ENCODE measurements around the gene ZFAND2A. TPM values are rescaled to one million over a fixed set of nuclear protein-coding genes. Genes with fewer than 3 reads are reported as not detected.

The ZFAND2A gene
- polyA plus RNA-seq, 1 experiment = 43.6 TPM

DNA sequence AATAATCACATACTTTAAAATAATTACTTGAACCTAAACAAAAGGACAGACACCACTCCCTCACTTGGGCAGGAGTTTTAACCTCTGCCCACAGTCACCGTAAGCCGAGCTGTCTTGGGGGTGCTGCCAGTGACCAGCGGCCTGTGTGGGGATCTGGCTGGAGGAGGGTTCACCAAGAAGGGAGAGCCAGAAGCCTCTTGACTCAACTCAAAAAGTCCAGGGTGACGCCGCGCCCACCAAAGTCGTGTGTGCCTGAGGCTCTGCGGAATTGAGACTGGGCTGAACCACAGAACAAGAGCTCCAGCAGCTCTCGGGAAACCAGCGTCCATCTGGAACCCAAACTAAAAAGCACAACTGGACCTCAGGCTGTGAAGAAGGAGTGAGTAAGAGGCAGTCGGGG lies 35.8 kb downstream of the ZFAND2A start:
- ChIA-PET POLR2A (no interaction called here), CTCF (interaction anchor here (0.8 to 2.6 kb wide), 9 partner anchors 8 to 131 kb away, joined by 3 to 9 read pairs (median 5); a partner anchor contains a TSS)
- DNase-seq (ENCODE audit: low read depth) = no peak
- TF ChIP-seq, protein P1, sequence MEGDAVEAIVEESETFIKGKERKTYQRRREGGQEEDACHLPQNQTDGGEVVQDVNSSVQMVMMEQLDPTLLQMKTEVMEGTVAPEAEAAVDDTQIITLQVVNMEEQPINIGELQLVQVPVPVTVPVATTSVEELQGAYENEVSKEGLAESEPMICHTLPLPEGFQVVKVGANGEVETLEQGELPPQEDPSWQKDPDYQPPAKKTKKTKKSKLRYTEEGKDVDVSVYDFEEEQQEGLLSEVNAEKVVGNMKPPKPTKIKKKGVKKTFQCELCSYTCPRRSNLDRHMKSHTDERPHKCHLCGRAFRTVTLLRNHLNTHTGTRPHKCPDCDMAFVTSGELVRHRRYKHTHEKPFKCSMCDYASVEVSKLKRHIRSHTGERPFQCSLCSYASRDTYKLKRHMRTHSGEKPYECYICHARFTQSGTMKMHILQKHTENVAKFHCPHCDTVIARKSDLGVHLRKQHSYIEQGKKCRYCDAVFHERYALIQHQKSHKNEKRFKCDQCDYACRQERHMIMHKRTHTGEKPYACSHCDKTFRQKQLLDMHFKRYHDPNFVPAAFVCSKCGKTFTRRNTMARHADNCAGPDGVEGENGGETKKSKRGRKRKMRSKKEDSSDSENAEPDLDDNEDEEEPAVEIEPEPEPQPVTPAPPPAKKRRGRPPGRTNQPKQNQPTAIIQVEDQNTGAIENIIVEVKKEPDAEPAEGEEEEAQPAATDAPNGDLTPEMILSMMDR (IDR thresholded peaks at IDR 0.05; ENCODE audit: insufficient read depth, low read depth, low read length) = no peak
- Histone ChIP-seq H3K36me3 (ENCODE audit: control insufficient read depth, insufficient read depth, low read length) (no peaks in the 10 kb centered on the region; the same call in 1 of the 2 replicates), H3K27me3 (ENCODE audit: control insufficient read depth, insufficient read depth, low read length) (no peaks in the 10 kb centered on the region), H3K4me3 (ENCODE audit: low read depth, low read length) (no peak overlapping the region)

DNA sequence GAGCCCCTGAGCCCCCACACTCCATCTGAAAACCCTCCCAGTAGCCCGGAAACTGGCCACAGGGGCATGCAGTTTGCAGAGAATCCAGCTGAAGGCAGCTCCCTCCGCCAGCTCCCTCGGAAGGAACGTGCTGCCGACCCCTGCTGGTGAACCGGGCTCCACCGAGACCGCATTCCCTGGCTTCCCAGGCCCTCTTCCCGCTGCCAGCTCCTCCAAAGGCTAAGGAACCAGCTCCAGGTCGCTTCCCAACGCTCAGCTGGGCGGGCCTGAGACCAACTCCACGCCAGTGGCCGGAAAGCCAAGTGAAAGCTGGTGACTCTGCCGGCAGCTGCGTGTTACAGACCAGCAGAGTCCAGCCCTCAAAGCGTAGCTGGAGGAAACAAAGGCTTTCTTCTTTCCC lies 36.3 kb downstream of the ZFAND2A start:
- TF ChIP-seq, protein P1 (IDR thresholded peaks at IDR 0.05; ENCODE audit: insufficient read depth, low read depth, low read length) = peak; percentile 65
- no peak overlapping the region for H3K4me3 ChIP-seq (ENCODE audit: low read depth, low read length)
- CTCF ChIA-PET = interaction anchor here (0.7 to 2.6 kb wide), 11 partner anchors 9 to 131 kb away, joined by 3 to 9 read pairs (median 4); a partner anchor contains a TSS

DNA sequence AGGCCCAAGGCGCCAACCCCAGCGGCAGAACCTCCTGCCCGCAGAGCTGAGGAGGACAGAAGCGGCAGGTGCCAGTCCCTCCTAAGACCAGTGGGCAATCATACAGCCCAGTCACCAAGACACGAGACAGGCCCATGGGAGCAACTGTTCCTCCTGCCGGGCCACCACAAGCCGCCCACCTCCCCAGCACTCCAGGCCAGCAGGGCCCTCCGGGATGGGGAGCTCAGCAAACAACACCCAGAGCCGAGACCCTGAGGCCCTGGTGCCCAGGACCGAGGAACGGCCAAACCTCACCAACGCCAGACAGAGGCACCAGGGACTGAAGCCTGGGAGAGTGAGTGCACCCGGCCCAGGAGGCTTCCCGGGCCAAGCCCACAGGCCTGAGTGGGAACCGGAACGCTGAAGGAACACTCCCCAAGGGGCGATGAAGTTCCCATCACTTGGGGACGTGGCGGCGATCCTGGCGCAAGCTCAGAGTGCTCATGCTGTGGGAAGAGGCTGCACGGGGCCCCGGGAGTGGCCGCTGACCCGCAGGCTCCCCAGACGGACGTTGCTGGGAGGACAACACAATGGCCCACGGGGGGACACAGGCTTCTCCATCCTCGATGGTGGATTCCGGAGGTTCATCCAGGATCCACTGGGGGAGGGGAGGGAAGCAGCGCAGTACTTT lies 37.0 kb downstream of the ZFAND2A start:
- no peaks in the 10 kb centered on the region for H3K27me3 ChIP-seq (ENCODE audit: control insufficient read depth, insufficient read depth, low read length)
- ChIA-PET POLR2A (no interaction called here), CTCF (interaction anchor here (0.7 to 2.6 kb wide), 9 partner anchors 8 to 130 kb away, joined by 3 to 9 read pairs (median 4); no protein-coding TSS in a partner anchor)
- TF ChIP-seq, protein P1 (IDR thresholded peaks at IDR 0.05; ENCODE audit: insufficient read depth, low read depth, low read length) = no peak
- H3K36me3 ChIP-seq (ENCODE audit: control insufficient read depth, insufficient read depth, low read length) = no peaks in the 10 kb centered on the region; the same call in 1 of the 2 replicates
- H3K4me3 ChIP-seq (ENCODE audit: low read depth, low read length) = no peak overlapping the region
- DNase-seq (ENCODE audit: low read depth) = no peak

More for the DNA sequence above, 36.3 kb downstream of the ZFAND2A start:
- DNase-seq (ENCODE audit: low read depth) = no peak
- no peaks in the 10 kb centered on the region for H3K27me3 ChIP-seq (ENCODE audit: control insufficient read depth, insufficient read depth, low read length)
- H3K36me3 ChIP-seq (ENCODE audit: control insufficient read depth, insufficient read depth, low read length) = no peaks in the 10 kb centered on the region; the same call in 1 of the 2 replicates
- POLR2A ChIA-PET = no interaction called here

DNA sequence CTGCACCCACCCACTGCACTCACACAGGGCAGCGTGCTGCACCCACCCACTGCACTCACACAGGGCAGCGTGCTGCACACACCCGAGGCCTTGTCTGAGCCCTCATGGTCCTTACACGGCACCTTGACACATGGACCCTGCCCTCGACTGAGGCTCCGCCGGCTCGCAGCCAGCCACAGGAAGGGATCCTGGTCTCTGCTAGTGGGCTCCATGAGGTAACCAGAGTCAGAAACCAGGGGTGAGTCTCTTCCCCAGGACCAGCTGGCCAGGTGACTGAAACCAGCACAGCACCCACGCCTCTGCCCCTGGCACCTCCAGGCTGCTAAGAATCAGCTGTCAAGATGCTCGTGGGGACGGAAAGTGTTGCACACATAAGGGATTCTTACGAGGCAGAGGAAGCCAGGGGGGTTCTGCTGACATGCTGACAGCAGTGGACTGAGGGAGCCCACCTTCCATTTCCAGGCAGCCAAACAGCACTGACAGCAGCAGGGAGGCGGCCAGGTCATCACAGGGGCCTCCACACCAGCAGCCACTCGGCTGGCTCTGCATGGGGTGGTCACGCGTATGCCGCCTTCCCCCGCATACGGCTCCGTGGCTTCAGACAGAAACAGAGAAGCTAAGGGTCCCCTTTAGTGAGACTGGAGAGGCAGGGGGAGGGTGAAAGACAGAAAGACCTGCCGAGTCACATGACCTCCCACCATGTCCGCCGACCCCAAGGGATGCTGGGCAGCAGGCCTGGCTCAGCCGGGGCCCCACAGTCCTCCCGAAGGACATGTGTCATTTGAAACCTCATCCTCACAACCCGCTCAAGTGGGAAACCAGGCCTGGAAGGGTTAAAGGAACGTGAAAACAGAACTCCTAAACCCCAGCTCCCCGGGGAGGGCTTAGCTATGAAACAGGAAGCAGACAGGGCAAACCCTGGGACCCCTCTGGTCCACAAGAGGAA lies 37.8 kb downstream of the ZFAND2A start:
- no peak for DNase-seq (ENCODE audit: low read depth)
- H3K4me3 ChIP-seq (ENCODE audit: low read depth, low read length) = no peak overlapping the region
- H3K36me3 ChIP-seq (ENCODE audit: control insufficient read depth, insufficient read depth, low read length) = no peaks in the 10 kb centered on the region; the same call in 1 of the 2 replicates
- TF ChIP-seq, protein P1 (IDR thresholded peaks at IDR 0.05; ENCODE audit: insufficient read depth, low read depth, low read length) = no peak
- ChIA-PET POLR2A (no interaction called here), CTCF (interaction anchor here (1.1 to 2.6 kb wide), 4 partner anchors 36 to 129 kb away, joined by 4 to 9 read pairs (median 6); no protein-coding TSS in a partner anchor)
- H3K27me3 ChIP-seq (ENCODE audit: control insufficient read depth, insufficient read depth, low read length) = no peaks in the 10 kb centered on the region

DNA sequence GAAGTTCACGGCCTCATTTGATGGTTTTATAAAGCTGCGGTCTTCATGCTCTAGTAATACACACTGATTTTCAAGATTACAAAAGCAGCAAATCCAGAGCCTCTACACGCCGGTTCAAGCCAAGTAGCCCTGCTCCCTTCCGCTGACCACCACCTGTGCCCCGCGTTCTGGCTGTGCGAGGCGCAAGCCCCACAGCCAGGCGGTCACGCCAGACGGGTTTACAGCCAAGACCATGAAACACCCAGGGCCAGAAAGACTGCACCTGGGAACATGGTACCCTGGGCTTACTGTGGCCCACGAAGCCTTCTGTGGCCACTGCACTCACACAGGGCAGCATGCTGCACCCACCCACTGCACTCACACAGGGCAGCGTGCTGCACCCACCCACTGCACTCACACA lies 38.5 kb downstream of the ZFAND2A start:
- no peak overlapping the region for H3K4me3 ChIP-seq (ENCODE audit: low read depth, low read length)
- ChIA-PET CTCF (interaction anchor here (2.6 kb wide), 1 partner anchor 56 kb away, joined by 7 read pairs; no protein-coding TSS in a partner anchor), POLR2A (no interaction called here)
- TF ChIP-seq, protein P1 (IDR thresholded peaks at IDR 0.05; ENCODE audit: insufficient read depth, low read depth, low read length) = no peak
- no peaks in the 10 kb centered on the region for H3K27me3 ChIP-seq (ENCODE audit: control insufficient read depth, insufficient read depth, low read length)
- H3K36me3 ChIP-seq (ENCODE audit: control insufficient read depth, insufficient read depth, low read length) = no peaks in the 10 kb centered on the region; the same call in 1 of the 2 replicates
- DNase-seq (ENCODE audit: low read depth) = no peak

All from BJ (cell line).